K562 (cell line): ENCODE measurements around the gene DBT. TPM values are rescaled to one million over a fixed set of nuclear protein-coding genes. Genes with fewer than 3 reads are reported as not detected.

Experiments
- CAMTA2 ChIP-seq: fragments of 250-450 bp; sonication (Bioruptor Pico); conservative IDR thresholded peaks from 2 replicates; pipeline ENCODE4 v1.5.1; 2022
- CHD7 ChIP-seq: fragments of 200-600 bp; sonication (generic); IDR thresholded peaks from one replicate; pipeline ENCODE4 v1.6.1; 2012; ENCODE audit warnings: mild to moderate bottlenecking, low read depth, low read length, inconsistent platforms
- EHMT2 ChIP-seq: fragments of 450-650 bp; IDR thresholded peaks from 2 replicates; pipeline ENCODE4 v1.6.1; 2018; ENCODE audit warnings: antibody characterized with exemption
- FOXP4 ChIP-seq: sonication (generic); formaldehyde crosslinking; IDR thresholded peaks from 2 replicates; pipeline ENCODE4 v1.8.0; 2022; ENCODE audit warnings: mild to moderate bottlenecking, missing genetic modification reagents, borderline replicate concordance
- GTF2F1 ChIP-seq: IDR thresholded peaks from 2 replicates; pipeline ENCODE4 v1.6.1; 2011; ENCODE audit warnings: low read depth, low read length, improper control_type of control experiment
- KAT2B ChIP-seq: IDR thresholded peaks from one replicate; pipeline ENCODE4 v1.6.1; 2012; ENCODE audit warnings: low read depth, mild to moderate bottlenecking, control low read depth, inconsistent platforms, low read length, moderate library complexity
- LARP7 ChIP-seq: fragments of 450-650 bp; IDR thresholded peaks from 2 replicates; pipeline ENCODE4 v1.6.1; 2016
- NBN ChIP-seq: fragments of 450-650 bp; IDR thresholded peaks from 2 replicates; pipeline ENCODE4 v1.6.1; 2016; ENCODE audit warnings: low read depth, mild to moderate bottlenecking
- NFE2 ChIP-seq: IDR thresholded peaks from 2 replicates; pipeline ENCODE4 v1.6.1; 2014; ENCODE audit warnings: antibody characterized with exemption, low read depth
- OTX1 ChIP-seq: fragments of 450-650 bp; formaldehyde crosslinking; IDR thresholded peaks from 2 replicates; pipeline ENCODE4 v1.4.0; 2022; ENCODE audit warnings: mild to moderate bottlenecking
- PCBP2 ChIP-seq: fragments of 200-400 bp; formaldehyde crosslinking; IDR thresholded peaks from 2 replicates; pipeline ENCODE4 v1.6.1; 2018; ENCODE audit warnings: low read length, low read depth, mild to moderate bottlenecking, moderate library complexity; ENCODE audit not compliant: poor library complexity, severe bottlenecking
- SMARCE1 ChIP-seq: fragments of 450-650 bp; IDR thresholded peaks from 2 replicates; pipeline ENCODE4 v1.7.1; 2016; ENCODE audit warnings: mild to moderate bottlenecking
- SMC3 ChIP-seq: conservative IDR thresholded peaks from 2 replicates; pipeline ENCODE4 v1.6.1; 2011; ENCODE audit warnings: low read depth, low read length, improper control_type of control experiment; ENCODE audit not compliant: insufficient read depth
- SPI1 ChIP-seq: IDR thresholded peaks from 2 replicates; pipeline ENCODE4 v1.6.1; 2011; ENCODE audit warnings: low read depth, low read length, control low read depth, borderline replicate concordance
- ZFX ChIP-seq: sonication (generic); formaldehyde crosslinking; IDR thresholded peaks from 2 replicates; pipeline ENCODE4 v1.8.0; 2022; ENCODE audit warnings: mild to moderate bottlenecking, missing genetic modification reagents, moderate library complexity
- ZNF121 ChIP-seq: sonication (generic); formaldehyde crosslinking; conservative IDR thresholded peaks from 2 replicates; pipeline ENCODE4 v1.8.0; 2022; ENCODE audit warnings: missing genetic modification reagents
- ZNF174 ChIP-seq: fragments of 250-450 bp; sonication (Bioruptor Pico); IDR thresholded peaks from 2 replicates; pipeline ENCODE4 v1.4.0; 2020; ENCODE audit warnings: mild to moderate bottlenecking
- ZNF583 ChIP-seq: fragments of 250-450 bp; sonication (Bioruptor Pico); IDR thresholded peaks from 2 replicates; pipeline ENCODE4 v1.4.0; 2020
- ZNF766 ChIP-seq: fragments of 200-800 bp; sonication (Bioruptor generic); conservative IDR thresholded peaks from 2 replicates; pipeline ENCODE4 v1.6.1; 2016; ENCODE audit warnings: missing genetic modification characterization, missing compliant biosample characterization
- polyA plus RNA-seq, 8 experiments: library from polyadenylated mRNA; depleted of rRNA in 4 of 8; stranded (reverse) in 5 of 8; unstranded in 3 of 8; fragments of >200 nt; fragmentation: Nextera tagmentation in 2 of 8; fragmentation: Illumina TruSeq in 1 of 8; extraction: Ambion mirVana in 2 of 8; extraction: Trizol in 1 of 8; gene quantifications; 2 replicates each; pipeline versions ENCODE4 v1.2.1 to v1.2.3, GENCODE V29; 2011 to 2014; ENCODE audit warnings: inconsistent platforms in 1 of 8, missing spikeins in 1 of 8
- total RNA-seq, 7 experiments: library from RNA; depleted of rRNA in 6 of 7; stranded (reverse); fragments of >200 nt in 6 of 7; fragmentation: Illumina TruSeq in 2 of 7; extraction: Trizol in 2 of 7; gene quantifications; 2 replicates each; pipeline versions ENCODE4 v1.2.1 to v1.2.3, GENCODE V29; 2011 to 2021; ENCODE audit warnings: low replicate concordance in 1 of 7

The DBT gene
- total and polyA plus RNA-seq, 9 of the 15 experiments (the other 6 are each of a cell fraction or from before 2014, with no cell fraction given), result 2.7 to 13.5 (median 7.3) TPM

- TF ChIP-seq FOXP4 (CRISPR knock-in tag) (no peak), SMC3 (no peak), NFE2 (peak; percentile 63), EHMT2 (no peak), ZNF583 (CRISPR knock-in tag) (no peak), NBN (no peak), CHD7 (no peak), ZNF174 (CRISPR knock-in tag) (no peak), KAT2B (no peak), SMARCE1 (peak; percentile 18), ZNF766 (CRISPR knock-in tag) (no peak), CAMTA2 (CRISPR knock-in tag) (no peak), LARP7 (no peak), SPI1 (no peak), PCBP2 (no peak), OTX1 (CRISPR knock-in tag) (no peak), GTF2F1 (no peak), ZFX (CRISPR knock-in tag) (no peak), ZNF121 (CRISPR knock-in tag) (no peak)
These were observed 15.9 kb upstream of the DBT start (continued) for GRCh38 chr1:100265562-100265930.
